Keratinocyte (primary cell): ENCODE data around the gene SFT2D1. TPM values are rescaled to one million over a fixed set of nuclear protein-coding genes. Genes with fewer than 3 reads are reported as not detected.

Source experiments
- DNase-seq: peaks from one replicate; pipeline ENCODE4 v3.0.0-alpha.2; 2011; ENCODE audit warnings: low read depth, missing footprints, low spot score
- FAIRE-seq: peaks from 2 replicates; lab custom pipeline; 2011; peaks lifted over from hg19 to GRCh38; lab: Jason Lieb, UNC
- H2AFZ ChIP-seq: 2 replicates; pipeline ENCODE4 v1.6.0; 2012; ENCODE audit warnings: low read length, control low read depth, inconsistent platforms; ENCODE audit not compliant: control insufficient read depth
- H3K27ac ChIP-seq: 2 replicates; pipeline ENCODE4 v1.5.1; 2011; ENCODE audit warnings: low read length; ENCODE audit not compliant: control insufficient read depth, insufficient read depth
- H3K27me3 ChIP-seq: 3 replicates; pipeline ENCODE4 v1.6.0; 2011; ENCODE audit warnings: low read length; ENCODE audit not compliant: control insufficient read depth, insufficient read depth; ENCODE audit errors: extremely low read depth
- H3K36me3 ChIP-seq, 2 experiments: 2 replicates in 1 of 2; 3 replicates in 1 of 2; pipeline ENCODE4 v1.5.1; 2011; ENCODE audit warnings: low read length in 2 of 2, mild to moderate bottlenecking in 1 of 2; ENCODE audit not compliant: control insufficient read depth in 2 of 2, insufficient read depth in 2 of 2; ENCODE audit errors: extremely low read depth in 1 of 2
- H3K4me1 ChIP-seq: 3 replicates; pipeline ENCODE4 v1.5.1; 2011; ENCODE audit warnings: low read length; ENCODE audit not compliant: control insufficient read depth, insufficient read depth; ENCODE audit errors: extremely low read depth
- H3K4me2 ChIP-seq: 3 replicates; pipeline ENCODE4 v1.6.0; 2011; ENCODE audit warnings: low read depth, low read length; ENCODE audit not compliant: control insufficient read depth, insufficient read depth; ENCODE audit errors: extremely low read depth
- H3K4me3 ChIP-seq, 3 experiments: fragments of 200-600 bp in 1 of 3; sonication (generic) in 1 of 3; 2 replicates in 2 of 3; 3 replicates in 1 of 3; pipeline ENCODE4 v1.5.1; 2011 to 2016; ENCODE audit warnings: low read length in 3 of 3, mild to moderate bottlenecking in 3 of 3, control low read depth in 2 of 3, inconsistent platforms in 1 of 3, low read depth in 1 of 3, mixed read lengths in 1 of 3, mixed run types in 1 of 3, moderate library complexity in 1 of 3; ENCODE audit not compliant: control insufficient read depth in 2 of 3, insufficient read depth in 2 of 3; ENCODE audit errors: extremely low read depth in 1 of 3
- H3K79me2 ChIP-seq: 2 replicates; pipeline ENCODE4 v1.6.0; 2012; ENCODE audit warnings: low read length; ENCODE audit not compliant: control insufficient read depth, insufficient read depth
- H3K9ac ChIP-seq: 3 replicates; pipeline ENCODE4 v1.6.0; 2011; ENCODE audit warnings: low read length; ENCODE audit not compliant: control insufficient read depth, insufficient read depth; ENCODE audit errors: extremely low read depth
- H3K9me1 ChIP-seq: 3 replicates; pipeline ENCODE4 v1.6.0; 2011; ENCODE audit warnings: low read length; ENCODE audit not compliant: control insufficient read depth, insufficient read depth; ENCODE audit errors: extremely low read depth
- H3K9me3 ChIP-seq: 2 replicates; pipeline ENCODE4 v1.5.1; 2012; ENCODE audit warnings: low read depth, low read length; ENCODE audit not compliant: control insufficient read depth
- H4K20me1 ChIP-seq: 3 replicates; pipeline ENCODE4 v1.6.0; 2011; ENCODE audit warnings: low read length; ENCODE audit not compliant: control insufficient read depth, insufficient read depth; ENCODE audit errors: extremely low read depth
- CTCF ChIP-seq, 3 experiments: IDR thresholded peaks in 1 of 3; conservative IDR thresholded peaks in 1 of 3; optimal IDR thresholded peaks in 1 of 3; 2 replicates in 2 of 3; 3 replicates in 1 of 3; pipeline versions ENCODE3 to v1.5.1; 2011; ENCODE audit warnings: low read length in 3 of 3, mild to moderate bottlenecking in 3 of 3, moderate library complexity in 2 of 3, control low read depth in 1 of 3, inconsistent platforms in 1 of 3; ENCODE audit not compliant: insufficient read depth in 2 of 3; ENCODE audit errors: extremely low read depth in 1 of 3
- EZH2 ChIP-seq: IDR thresholded peaks from one replicate; pipeline ENCODE4 v1.6.1; 2012; ENCODE audit warnings: inconsistent platforms, mild to moderate bottlenecking, low read length, moderate library complexity
- dilution Hi-C: fragments of 300-500 bp; cut with MboI; formaldehyde crosslinking; loops from one replicate; pipeline ENCODE4 v1.7.0; 2020; ENCODE audit warnings: low sequenced_read_pairs; ENCODE audit not compliant: extremely low pct_ligation_motif_present
- polyA plus RNA-seq, 5 experiments: library from polyadenylated mRNA; depleted of rRNA in 3 of 5; stranded (reverse) in 3 of 5; stranded (forward) in 1 of 5; unstranded in 1 of 5; fragments of >200 nt; gene quantifications; 1 replicate in 1 of 5; 2 replicates in 3 of 5; 3 replicates in 1 of 5; pipeline versions ENCODE4 v1.2.1 to v1.2.3, GENCODE V29; 2011 to 2012; ENCODE audit warnings: missing spikeins in 2 of 5, low read depth in 1 of 5, low replicate concordance in 1 of 5

The SFT2D1 gene
- polyA plus RNA-seq, 1 donor (not counting 4 experiments of a cell fraction or from before 2014, with no cell fraction given) = 84.3 TPM

- Histone ChIP-seq H3K9me3 (no peaks in the 10 kb centered on the region), H3K4me1 (no peaks in the 10 kb centered on the region), H3K27me3 (no peaks in the 10 kb centered on the region), H3K4me3 (no peak overlapping the region), H3K9me1 (no peaks in the 10 kb centered on the region), H3K9ac (no peak overlapping the region), H3K36me3 (no peaks in the 10 kb centered on the region), H4K20me1 (no peaks in the 10 kb centered on the region), H3K4me2 (no peak overlapping the region), H3K27ac (no peak overlapping the region), H3K79me2 (no peaks in the 10 kb centered on the region), H2AFZ (no peak overlapping the region)
- DNase-seq = no peak
- no peak for FAIRE-seq
- dilution Hi-C loops = no loop called here
- no peak for TF ChIP-seq CTCF (optimal IDR thresholded peaks at IDR 0.05 in 1 of 3, IDR thresholded peaks at IDR 0.05 in 1 of 3, conservative IDR thresholded peaks at IDR 0.05 in 1 of 3; ENCODE audit: extremely low read depth in 1 of 3, insufficient read depth in 2 of 3, low read length in 3 of 3)
- TF ChIP-seq EZH2 = no peak
Measured at GRCh38 chr6:166274739-166275370, 67.5 kb downstream of the SFT2D1 start.

- H3K36me3 ChIP-seq = no peaks in the 10 kb centered on the region
- no peak overlapping the region for H2AFZ ChIP-seq
- no peak for FAIRE-seq
- no peak overlapping the region for H3K4me2 ChIP-seq
- H3K9me3 ChIP-seq = no peaks in the 10 kb centered on the region
- H4K20me1 ChIP-seq = no peaks in the 10 kb centered on the region
- no peak overlapping the region for H3K27ac ChIP-seq
- H3K4me1 ChIP-seq = no peaks in the 10 kb centered on the region
- H3K4me3 ChIP-seq = no peak overlapping the region
- dilution Hi-C loops = no loop called here
- no peaks in the 10 kb centered on the region for H3K27me3 ChIP-seq
- H3K79me2 ChIP-seq = no peaks in the 10 kb centered on the region
- no peak for DNase-seq
- no peak overlapping the region for H3K9ac ChIP-seq
- no peaks in the 10 kb centered on the region for H3K9me1 ChIP-seq
- TF ChIP-seq CTCF (optimal IDR thresholded peaks at IDR 0.05 in 1 of 3, IDR thresholded peaks at IDR 0.05 in 1 of 3, conservative IDR thresholded peaks at IDR 0.05 in 1 of 3; ENCODE audit: extremely low read depth in 1 of 3, insufficient read depth in 2 of 3, low read length in 3 of 3) (no peak), EZH2 (no peak)
Measured at GRCh38 chr6:166274163-166274562, 68.2 kb downstream of the SFT2D1 start.
